Spleen (tissue), 7 donors: ENCODE measurements around the gene PTPRN2.

Experiments used
- CTCF ChIP-seq, 11 experiments: fragments of 200-600 bp in 7 of 11; fragments of 450-650 bp in 4 of 11; sonication (generic) in 4 of 11; IDR thresholded peaks in 8 of 11; conservative IDR thresholded peaks in 3 of 11; 1 replicate in 7 of 11; 2 replicates in 4 of 11; pipeline versions ENCODE4 v1.4.0 to v1.8.0; 2016 to 2021; ENCODE audit warnings: antibody characterized with exemption in 11 of 11, inconsistent platforms in 4 of 11, mild to moderate bottlenecking in 1 of 11
- POLR2AphosphoS5 ChIP-seq, 3 donors: sonication (generic); formaldehyde crosslinking; IDR thresholded peaks; one replicate each; pipeline ENCODE4 v1.5.1; 2017; ENCODE audit warnings: antibody characterized with exemption in 3 of 3
- donor health status: DM: no; HTN: no; CAD: no; lungs with moderate emphysema.
- donor health status: DM: no; HTN: no; CAD: no.
- donor health status: DM: no; HTN: no; CAD: no.

- TF ChIP-seq CTCF (IDR thresholded peaks at IDR 0.05 in 8 of 11, conservative IDR thresholded peaks at IDR 0.05 in 3 of 11): no peak
- TF ChIP-seq POLR2AphosphoS5 (IDR thresholded peaks at IDR 0.05): no peak
Observed at GRCh38 chr7:157664871-157665633, 922.6 kb downstream of the PTPRN2 start.
